ENCODE results near the gene NMT2.

DNA sequence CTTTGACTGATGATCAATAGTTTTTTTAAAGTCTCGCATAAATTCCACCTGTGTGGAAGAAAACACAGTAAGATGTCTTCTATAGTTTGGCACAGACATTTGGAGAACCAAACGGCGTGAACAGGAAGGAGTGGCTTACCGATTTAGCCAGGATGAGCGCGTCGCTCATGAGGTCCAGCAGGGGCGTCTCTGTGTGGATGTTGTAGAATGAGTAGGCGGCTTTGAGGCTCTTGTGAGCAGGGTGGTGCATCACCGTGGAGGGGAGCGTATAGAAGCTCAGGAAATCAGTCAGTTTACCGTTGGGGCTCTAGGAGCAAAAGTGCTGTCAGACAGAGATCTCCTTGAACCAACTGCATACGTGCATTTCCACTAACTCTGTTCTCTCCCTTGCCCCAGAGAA is 55.8 kb downstream of the NMT2 start:
- TF ChIP-seq, protein P1, sequence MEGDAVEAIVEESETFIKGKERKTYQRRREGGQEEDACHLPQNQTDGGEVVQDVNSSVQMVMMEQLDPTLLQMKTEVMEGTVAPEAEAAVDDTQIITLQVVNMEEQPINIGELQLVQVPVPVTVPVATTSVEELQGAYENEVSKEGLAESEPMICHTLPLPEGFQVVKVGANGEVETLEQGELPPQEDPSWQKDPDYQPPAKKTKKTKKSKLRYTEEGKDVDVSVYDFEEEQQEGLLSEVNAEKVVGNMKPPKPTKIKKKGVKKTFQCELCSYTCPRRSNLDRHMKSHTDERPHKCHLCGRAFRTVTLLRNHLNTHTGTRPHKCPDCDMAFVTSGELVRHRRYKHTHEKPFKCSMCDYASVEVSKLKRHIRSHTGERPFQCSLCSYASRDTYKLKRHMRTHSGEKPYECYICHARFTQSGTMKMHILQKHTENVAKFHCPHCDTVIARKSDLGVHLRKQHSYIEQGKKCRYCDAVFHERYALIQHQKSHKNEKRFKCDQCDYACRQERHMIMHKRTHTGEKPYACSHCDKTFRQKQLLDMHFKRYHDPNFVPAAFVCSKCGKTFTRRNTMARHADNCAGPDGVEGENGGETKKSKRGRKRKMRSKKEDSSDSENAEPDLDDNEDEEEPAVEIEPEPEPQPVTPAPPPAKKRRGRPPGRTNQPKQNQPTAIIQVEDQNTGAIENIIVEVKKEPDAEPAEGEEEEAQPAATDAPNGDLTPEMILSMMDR (IDR thresholded peaks at IDR 0.05) = no peak
- TF ChIP-seq POLR2A (IDR thresholded peaks at IDR 0.05) = no peak
